ENCODE measurements around the gene ADGRV1.
A peak's percentile ranks its signal among the peaks of the same experiment; 100 is the strongest.

The ADGRV1 gene

GRCh38 chr5:91126448-91126847 lies 567.9 kb downstream of the ADGRV1 start:
- no peak for TF ChIP-seq CTCF (IDR thresholded peaks at IDR 0.05; ENCODE audit: low read depth, low read length, missing control alignments)
- no peak overlapping the region for H3K4me3 ChIP-seq (replicated peaks; ENCODE audit: low read depth, low read length)
- peak; percentile 47 for DNase-seq (ENCODE audit: extremely low read depth, low read depth)

- TF ChIP-seq CTCF (IDR thresholded peaks at IDR 0.05; ENCODE audit: low read depth, low read length, missing control alignments): no peak
- no peak overlapping the region for H3K4me3 ChIP-seq (replicated peaks; ENCODE audit: low read depth, low read length)
- no peak for DNase-seq (ENCODE audit: extremely low read depth, low read depth)
Observed at GRCh38 chr5:91126888-91127287, 568.3 kb downstream of the ADGRV1 start.

GRCh38 chr5:91127456-91128081 lies 569.0 kb downstream of the ADGRV1 start:
- no peak for TF ChIP-seq CTCF (IDR thresholded peaks at IDR 0.05; ENCODE audit: low read depth, low read length, missing control alignments)
- no peak overlapping the region for H3K4me3 ChIP-seq (replicated peaks; ENCODE audit: low read depth, low read length)
- no peak for DNase-seq (ENCODE audit: extremely low read depth, low read depth)

GRCh38 chr5:91128604-91129003 lies 570.0 kb downstream of the ADGRV1 start:
- H3K4me3 ChIP-seq (replicated peaks; ENCODE audit: low read depth, low read length): no peak overlapping the region
- DNase-seq (ENCODE audit: extremely low read depth, low read depth): no peak
- TF ChIP-seq CTCF (IDR thresholded peaks at IDR 0.05; ENCODE audit: low read depth, low read length, missing control alignments): no peak

- DNase-seq (ENCODE audit: extremely low read depth, low read depth): no peak
- H3K4me3 ChIP-seq (replicated peaks; ENCODE audit: low read depth, low read length): no peak overlapping the region
- no peak for TF ChIP-seq CTCF (IDR thresholded peaks at IDR 0.05; ENCODE audit: low read depth, low read length, missing control alignments)
Observed at GRCh38 chr5:91129748-91130147, 571.2 kb downstream of the ADGRV1 start.

- TF ChIP-seq CTCF (IDR thresholded peaks at IDR 0.05; ENCODE audit: low read depth, low read length, missing control alignments): no peak
- H3K4me3 ChIP-seq (replicated peaks; ENCODE audit: low read depth, low read length): no peak overlapping the region
- no peak for DNase-seq (ENCODE audit: extremely low read depth, low read depth)
Observed at GRCh38 chr5:91130759-91131158, 572.2 kb downstream of the ADGRV1 start.

- DNase-seq (ENCODE audit: extremely low read depth, low read depth): no peak
- no peak for TF ChIP-seq CTCF (IDR thresholded peaks at IDR 0.05; ENCODE audit: low read depth, low read length, missing control alignments)
- H3K4me3 ChIP-seq (replicated peaks; ENCODE audit: low read depth, low read length): no peak overlapping the region
Observed at GRCh38 chr5:91132550-91132949, 574.0 kb downstream of the ADGRV1 start.
